G401 (cell line): ENCODE data around the gene CARMIL3. TPM values are rescaled to one million over a fixed set of nuclear protein-coding genes. Genes with fewer than 3 reads are reported as not detected.
A peak's percentile ranks its signal among the peaks of the same experiment; 100 is the strongest.
"Not testable (repeated sequence)": the region's sequence is repeated elsewhere in the genome, so short reads cannot be mapped to it uniquely, and the experiment has no call there.

Source experiments
- DNase-seq: peaks from one replicate; pipeline ENCODE4 v3.0.0-alpha.2; 2015; ENCODE audit warnings: low spot score
- in situ Hi-C: cut with HindIII; loops from 2 replicates; pipeline ENCODE4 v1.10.0; 2016; ENCODE audit warnings: low sequenced_read_pairs, mixed read lengths
- total RNA-seq: library from RNA; depleted of rRNA; stranded (reverse); fragments of >200 nt; shearing (Covaris generic); gene quantifications from 2 replicates; pipeline ENCODE4 v1.2.3, GENCODE V29; 2014; rRNA removed

CARMIL3 gene, protein sequence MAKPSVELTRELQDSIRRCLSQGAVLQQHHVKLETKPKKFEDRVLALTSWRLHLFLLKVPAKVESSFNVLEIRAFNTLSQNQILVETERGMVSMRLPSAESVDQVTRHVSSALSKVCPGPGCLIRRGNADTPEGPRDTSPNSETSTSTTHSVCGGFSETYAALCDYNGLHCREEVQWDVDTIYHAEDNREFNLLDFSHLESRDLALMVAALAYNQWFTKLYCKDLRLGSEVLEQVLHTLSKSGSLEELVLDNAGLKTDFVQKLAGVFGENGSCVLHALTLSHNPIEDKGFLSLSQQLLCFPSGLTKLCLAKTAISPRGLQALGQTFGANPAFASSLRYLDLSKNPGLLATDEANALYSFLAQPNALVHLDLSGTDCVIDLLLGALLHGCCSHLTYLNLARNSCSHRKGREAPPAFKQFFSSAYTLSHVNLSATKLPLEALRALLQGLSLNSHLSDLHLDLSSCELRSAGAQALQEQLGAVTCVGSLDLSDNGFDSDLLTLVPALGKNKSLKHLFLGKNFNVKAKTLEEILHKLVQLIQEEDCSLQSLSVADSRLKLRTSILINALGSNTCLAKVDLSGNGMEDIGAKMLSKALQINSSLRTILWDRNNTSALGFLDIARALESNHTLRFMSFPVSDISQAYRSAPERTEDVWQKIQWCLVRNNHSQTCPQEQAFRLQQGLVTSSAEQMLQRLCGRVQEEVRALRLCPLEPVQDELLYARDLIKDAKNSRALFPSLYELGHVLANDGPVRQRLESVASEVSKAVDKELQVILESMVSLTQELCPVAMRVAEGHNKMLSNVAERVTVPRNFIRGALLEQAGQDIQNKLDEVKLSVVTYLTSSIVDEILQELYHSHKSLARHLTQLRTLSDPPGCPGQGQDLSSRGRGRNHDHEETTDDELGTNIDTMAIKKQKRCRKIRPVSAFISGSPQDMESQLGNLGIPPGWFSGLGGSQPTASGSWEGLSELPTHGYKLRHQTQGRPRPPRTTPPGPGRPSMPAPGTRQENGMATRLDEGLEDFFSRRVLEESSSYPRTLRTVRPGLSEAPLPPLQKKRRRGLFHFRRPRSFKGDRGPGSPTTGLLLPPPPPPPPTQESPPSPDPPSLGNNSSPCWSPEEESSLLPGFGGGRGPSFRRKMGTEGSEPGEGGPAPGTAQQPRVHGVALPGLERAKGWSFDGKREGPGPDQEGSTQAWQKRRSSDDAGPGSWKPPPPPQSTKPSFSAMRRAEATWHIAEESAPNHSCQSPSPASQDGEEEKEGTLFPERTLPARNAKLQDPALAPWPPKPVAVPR (N-terminal part only)
- 0.74 and 1.6 TPM in 2 replicates for total RNA-seq

DNA sequence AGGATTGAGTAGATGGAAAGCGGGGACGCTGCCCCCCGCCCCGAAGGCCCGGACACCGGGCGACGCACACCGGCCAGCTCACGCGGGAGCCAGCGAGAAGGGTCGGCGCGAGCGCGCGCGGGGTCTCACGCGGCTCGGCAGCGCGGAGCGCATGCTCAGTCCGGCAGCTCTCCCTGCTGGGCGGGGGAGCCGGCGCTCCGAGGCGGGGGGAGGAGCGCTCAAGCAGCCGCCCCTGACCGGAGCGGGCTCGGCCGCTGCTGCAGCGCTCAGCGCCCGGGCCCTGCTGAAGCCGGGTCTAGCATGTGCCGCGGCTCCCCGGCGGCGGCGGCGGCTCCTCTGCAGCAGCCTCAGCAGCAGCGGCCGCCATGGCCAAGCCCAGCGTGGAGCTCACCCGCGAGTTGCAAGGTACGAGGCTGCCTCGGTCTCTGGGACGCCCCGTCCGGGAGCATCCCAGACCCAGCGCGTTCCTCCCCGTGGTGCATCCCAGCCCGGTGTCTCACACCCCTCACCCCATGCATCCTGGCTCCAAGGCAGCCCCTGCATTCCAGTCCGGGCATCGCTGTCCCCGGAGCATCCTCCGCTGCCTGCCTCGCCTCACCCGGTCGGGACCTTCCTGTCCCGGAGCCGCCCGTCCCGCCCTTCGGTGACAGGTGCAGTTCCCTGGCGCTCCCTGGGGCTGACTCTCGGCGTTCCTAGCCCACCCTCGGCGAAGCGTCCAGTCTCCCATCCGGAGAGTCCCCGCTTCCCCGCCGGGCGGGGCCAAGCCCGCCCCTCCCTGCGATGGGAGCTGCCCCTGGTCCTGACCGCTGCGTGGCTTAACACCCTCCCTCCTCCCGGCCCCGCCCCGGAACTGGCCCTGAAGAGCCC, at the start of gene CARMIL3:
CARMIL3 (plus strand) TSS at position 221 of the 867 bp plus-strand sequence; CDS start at position 366, 145 bp downstream.
- in situ Hi-C loops: no loop called here
- peak; percentile 80 for DNase-seq

DNA sequence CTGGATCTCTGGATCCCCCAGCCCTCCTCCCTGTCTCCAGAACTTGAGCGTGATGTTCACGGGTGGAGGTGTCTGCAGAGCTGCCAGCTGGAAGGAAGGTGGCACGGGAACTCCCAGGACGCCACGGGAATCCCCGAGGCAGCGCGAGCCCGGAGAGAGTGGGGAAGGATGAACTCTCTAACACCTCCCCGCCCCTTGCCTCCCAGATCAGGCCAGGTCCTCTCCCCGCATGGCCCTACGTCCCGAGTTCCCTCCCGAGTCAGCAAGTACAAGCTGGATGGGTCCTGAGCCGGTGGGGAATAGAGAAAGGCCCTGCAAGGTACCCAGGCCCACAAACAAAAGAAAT, 45.4 kb upstream of the CARMIL3 start:
- DNase-seq, in situ Hi-C loops: not testable (repeated sequence)

DNA sequence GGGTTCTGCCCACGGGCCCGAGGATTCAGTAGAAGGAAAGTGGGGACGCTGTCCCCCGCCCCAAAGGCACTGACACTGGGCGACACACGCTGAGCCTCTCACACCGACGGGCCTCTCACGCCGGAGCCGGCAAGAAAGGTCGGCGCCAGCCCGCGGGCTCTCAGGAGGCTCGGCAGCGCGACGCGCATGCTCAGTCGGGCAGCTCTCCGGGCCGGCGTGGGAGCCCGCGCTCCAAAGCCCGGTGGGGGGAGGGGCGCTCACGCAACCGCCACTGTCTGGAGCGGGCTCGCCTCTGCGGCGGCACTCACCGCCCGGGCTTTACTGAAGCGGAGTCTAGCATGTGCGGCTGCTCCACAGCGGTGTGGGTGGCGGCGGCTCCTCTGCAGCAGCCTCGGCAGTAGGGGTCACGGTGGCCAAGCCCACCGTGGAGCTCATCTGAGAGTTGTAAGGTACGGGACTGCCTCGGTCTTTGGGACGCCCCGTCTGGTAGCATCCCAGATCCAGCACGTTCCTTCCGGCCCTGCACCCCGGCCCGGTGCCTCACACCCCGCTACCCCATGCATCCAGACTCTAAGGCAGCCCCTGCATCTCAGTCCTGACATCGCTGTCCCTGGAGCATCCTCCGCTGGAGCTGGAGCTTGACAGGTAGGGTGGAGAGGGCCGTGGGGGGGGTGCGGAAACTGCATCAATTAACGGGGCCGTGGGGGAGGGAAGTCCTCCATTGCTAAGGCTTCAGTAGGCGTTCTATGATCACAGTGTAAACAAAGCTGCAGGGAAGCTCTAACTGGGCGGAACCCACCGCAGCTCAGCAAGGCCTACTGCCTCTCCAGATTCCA, 44.8 kb upstream of the CARMIL3 start:
- in situ Hi-C loops: not testable (repeated sequence)
- DNase-seq: peak; percentile 43

DNA sequence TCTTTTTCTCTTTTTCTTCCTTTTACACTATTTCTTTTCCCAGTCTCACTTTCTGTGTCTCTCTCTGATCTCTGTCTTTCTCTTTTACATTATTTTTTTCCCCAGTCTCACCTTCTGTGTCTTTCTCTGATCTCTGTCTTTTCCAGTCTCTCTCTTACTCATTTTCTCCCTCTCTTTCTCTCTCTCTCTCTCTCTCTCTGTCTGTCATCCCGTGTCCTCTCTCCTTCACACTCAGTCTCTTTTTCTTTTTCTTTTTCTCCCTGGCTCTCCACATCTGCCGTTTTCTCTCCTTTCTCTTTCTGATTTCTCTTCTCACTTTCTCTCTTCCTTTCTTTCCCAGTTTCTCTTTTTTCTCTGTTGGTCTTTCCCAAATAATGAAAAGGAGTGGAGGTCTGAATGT, 40.8 kb upstream of the CARMIL3 start:
- in situ Hi-C loops: no loop called here
- DNase-seq: no peak

DNA sequence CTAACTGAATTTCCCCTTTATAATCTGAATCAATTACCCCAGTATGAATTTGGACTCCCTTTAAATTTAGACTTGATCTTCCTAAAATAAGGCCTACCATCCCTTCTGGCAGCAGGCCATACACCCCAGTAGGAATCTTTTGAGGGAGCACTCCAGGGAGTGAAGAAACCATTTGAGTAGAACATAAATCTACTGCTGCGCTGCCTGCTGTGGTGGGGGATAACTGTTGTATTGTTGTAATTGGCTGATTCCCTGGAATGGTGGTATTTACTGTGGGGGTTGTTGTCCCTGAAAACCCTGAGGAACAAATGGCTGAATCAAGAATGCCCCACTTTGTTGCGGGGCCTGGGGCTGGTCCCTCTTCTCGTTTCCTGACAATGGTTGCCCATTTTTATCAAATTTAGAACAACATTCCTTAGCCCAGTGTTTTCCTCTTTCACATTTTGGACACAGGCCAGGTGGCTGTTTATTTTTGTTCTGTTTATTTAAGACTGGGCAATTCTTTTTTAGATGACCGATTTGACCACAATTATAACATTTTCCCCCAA, 39.0 kb upstream of the CARMIL3 start:
- DNase-seq, in situ Hi-C loops: not testable (repeated sequence)

DNA sequence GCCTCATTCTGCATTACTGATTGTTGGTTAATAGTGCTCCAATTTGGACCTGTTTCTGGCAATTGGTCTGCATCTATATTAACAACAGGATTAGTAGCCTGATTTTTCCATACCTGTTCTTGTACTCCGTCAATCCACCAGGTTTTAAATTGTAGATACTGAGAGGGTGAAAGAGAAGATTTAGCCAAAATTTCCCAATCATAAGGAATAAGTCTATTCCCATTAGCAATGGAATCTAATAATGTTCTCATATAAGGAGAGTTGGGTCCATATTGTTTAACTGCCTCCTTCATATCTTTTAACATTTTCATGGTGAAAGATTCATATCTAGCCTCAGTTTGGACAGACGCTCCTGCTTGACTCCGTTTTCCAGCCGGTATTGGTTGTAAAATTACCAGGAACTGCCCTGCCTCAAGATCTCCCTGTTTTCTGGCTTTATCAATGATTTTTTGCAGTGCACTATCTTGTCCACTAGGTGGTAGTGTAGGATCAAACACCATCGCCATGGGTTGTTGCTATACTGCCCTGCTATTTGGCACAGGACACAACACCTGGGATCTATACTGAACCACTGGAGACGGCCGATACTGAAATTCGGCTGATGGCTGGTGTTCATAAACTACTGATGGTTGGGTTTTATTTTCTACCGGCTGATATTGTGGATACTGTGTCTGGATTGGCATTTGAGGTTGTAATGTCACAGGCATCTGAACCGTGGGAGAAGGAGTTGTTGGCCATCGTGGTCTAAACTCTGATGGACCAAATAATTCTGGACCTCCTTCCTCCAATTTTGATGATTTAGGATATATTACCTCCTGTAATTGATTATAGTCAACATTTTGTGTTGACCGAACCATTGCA, 37.9 kb upstream of the CARMIL3 start:
- DNase-seq: peak; percentile 76

DNA sequence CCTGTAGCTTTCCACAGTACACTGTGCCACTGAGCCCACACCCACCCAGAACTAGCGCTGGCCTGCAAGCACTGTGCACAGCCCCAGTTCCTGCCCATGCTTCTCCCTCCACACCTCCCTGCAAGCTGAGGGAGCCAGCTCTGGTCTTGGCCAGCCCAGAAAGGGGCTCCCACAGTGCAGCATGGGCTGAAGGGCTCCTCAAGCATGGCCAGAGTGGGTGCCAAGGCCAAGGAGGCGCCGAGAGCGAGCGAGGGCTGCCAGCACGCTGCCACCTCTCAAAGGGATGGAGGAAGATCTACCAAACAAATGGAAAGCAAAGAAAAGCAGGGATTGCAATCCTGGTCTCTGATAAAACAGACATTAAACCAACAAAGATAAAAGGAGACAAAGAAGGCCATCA, 36.1 kb upstream of the CARMIL3 start:
- DNase-seq, in situ Hi-C loops: not testable (repeated sequence)

More for the DNA sequence above, 37.9 kb upstream of the CARMIL3 start:
- in situ Hi-C loops: no loop called here

DNA sequence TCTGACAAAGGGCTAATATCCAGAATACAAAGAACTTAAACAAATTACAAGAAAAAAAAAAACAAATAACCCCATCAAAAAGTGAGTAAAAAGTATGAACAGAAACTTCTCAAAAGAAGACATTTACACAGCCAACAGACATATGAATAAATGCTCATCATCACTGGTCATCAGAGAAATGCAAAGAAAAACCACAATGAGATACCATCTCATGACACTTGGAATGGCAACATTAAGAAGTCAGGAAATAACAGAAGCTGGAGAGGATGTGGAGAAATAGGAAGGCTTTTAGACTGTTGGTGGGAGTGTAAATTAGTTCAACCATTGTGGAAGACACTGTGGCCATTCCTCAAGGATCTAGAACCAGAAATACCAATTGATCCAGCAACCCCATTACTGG, 32.8 kb upstream of the CARMIL3 start:
- DNase-seq, in situ Hi-C loops: not testable (repeated sequence)

DNA sequence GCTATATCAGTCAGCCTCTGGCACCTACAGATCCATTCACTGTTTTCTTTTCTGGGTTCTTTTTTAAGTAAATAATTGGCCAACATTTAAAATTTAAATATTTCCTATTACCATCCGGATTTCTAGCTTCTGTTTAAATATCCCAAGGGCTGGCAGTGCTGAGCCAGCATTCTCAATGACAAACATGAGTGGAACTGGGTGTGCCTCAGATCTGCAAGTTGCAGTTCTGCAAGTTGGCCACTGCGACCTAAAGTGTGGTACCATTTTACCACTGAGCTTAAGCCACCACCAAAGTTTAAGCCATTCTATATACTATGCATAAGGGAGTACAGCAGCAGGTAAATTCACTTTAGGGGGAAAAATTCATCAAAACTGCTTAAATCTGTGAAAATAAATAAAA, 31.9 kb upstream of the CARMIL3 start:
- DNase-seq, in situ Hi-C loops: not testable (repeated sequence)

DNA sequence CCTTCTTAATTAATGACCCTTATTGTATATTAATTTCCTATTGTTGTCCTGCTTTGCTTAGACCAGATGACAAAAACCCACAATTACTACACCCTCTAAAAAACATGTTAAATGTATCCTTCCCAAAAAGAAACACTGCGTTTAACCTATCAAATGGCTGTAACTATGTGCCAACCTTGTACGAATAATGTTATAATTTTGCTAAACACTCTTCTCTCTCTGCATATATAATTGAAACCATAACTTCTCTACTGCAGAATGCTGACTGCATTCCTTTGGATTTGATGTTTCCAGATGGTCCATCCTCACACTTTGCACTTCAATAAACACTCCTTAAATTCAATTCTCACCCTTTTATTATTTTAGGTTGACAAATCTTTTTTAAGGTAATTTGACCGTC, 31.3 kb upstream of the CARMIL3 start:
- in situ Hi-C loops, DNase-seq: not testable (repeated sequence)

DNA sequence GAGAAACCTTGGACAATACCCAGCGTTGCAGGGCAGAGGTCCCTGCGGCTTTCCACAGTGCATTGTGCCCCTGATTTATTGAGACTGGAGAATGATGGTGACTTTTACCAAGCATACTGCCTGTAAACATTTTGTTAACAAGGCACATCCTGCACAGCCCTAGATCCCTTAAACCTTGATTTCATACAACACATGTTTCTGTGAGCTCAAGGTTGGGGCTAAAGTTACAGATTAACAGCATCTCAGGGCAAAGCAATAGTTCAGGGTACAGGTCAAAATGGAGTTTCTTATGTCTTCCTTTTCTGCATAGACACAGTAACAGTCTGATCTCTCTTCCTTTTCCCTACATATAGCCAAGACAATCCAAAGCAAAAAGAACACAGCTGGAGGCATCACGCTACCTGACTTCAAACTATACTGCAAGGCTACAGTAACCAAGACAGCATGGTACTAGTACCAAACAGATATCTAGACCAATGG, 26.8 kb upstream of the CARMIL3 start:
- in situ Hi-C loops, DNase-seq: not testable (repeated sequence)

DNA sequence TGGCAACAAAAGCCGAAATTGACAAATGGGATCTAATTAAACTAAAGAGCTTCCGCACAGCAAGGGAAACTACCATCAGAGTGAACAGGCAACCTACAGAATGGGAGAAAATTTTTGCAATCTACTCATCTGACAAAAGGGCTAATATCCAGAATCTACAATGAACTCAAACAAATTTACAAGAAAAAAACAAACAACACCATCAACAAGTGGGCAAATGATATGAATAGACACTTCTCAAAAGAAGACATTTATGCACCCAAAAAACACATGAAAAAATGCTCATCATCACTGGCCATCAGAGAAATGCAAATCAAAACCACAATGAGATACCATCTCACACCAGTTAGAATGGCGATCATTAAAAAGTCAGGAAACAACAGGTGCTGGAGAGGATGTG, 22.1 kb upstream of the CARMIL3 start:
- in situ Hi-C loops, DNase-seq: not testable (repeated sequence)

DNA sequence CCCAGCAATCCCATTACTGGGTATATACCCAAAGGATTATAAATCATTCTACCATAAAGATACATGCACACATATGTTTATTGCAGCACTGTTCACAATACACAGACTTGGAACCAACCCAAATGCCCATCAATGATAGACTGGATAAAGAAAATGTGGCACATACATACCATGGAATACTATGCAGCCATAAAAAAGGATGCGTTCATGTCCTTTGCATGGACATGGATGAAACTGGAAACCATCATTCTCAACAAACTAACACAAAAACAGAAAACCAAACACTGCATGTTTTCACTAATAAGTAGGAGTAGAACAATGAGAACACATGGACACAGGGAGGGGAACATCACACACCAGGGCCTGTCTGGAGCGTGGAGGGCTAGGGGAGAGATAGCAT, 20.5 kb upstream of the CARMIL3 start:
- in situ Hi-C loops, DNase-seq: not testable (repeated sequence)

DNA sequence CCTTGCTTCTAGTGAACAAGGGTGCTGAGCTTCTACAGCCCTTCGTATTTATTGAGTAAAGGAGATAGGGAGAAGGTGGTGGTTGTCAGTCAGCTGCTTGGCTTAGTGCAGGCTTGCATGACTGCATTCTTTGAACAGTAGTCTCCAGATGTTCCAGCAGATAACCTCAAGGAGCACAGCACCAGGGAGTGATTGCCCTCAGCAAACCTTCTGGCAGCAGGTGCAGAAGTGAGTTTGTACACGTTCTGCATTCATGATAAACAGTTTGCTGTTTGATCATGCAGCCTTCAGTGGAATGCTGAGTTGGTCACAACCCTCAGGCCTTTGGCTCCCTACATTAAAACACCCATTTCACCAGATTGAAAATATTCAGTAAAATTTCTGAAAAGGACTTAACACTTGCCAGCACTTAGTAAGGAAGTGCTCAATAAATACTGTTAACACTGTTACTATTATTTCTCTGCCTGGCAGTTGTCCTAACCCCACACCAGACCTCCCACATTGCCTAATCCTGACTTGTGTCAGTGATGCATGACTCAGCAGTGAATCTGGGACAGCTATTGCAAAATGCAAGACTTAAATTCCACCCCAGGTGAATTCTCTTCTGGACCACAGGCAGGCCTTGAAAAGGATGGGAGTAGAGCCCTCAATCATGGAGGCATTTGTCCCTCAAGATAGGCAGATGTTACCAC, 18.9 kb upstream of the CARMIL3 start:
- in situ Hi-C loops: no loop called here
- no peak for DNase-seq

DNA sequence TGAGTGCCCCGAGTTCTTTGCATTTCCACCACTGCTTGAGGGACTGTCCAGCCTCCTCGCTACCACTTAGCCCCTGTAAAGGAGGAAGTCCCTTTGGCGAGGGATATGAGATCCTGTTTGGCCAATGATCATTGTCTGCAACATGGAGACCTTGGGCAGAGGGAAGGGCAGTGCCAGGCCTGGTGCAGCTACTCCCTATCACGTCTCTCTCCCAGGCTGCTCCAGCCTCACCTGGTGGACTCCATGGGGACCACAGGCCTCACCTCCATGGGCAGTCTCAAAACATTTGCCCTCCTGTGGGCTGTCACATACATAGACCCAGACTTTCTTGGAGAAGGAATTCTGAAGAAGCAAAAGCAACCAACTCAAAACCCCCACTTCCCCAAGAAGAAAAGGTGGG, 16.0 kb upstream of the CARMIL3 start:
- in situ Hi-C loops, DNase-seq: not testable (repeated sequence)
